HepG2 (cell line): ENCODE results near the gene CDH22. TPM values are rescaled to one million over a fixed set of nuclear protein-coding genes. Genes with fewer than 3 reads are reported as not detected.

Experiments used
- ATAC-seq: fragments of 200-7000 bp; cut with Tn5 transposase; 3 replicates; pipeline ENCODE4 v1.9.1; 2020; ENCODE audit warnings: mild to moderate bottlenecking, moderate library complexity
- BruUV-seq: library from RNA; stranded (reverse); fragments of 400-500 nt; replicated peaks from 2 replicates; lab custom pipeline; 2021; lab: Mats Ljungman, UMichigan
- CTCF ChIA-PET: fragments of 300-600 bp; formaldehyde crosslinking; extraction: SDS; loops from one replicate; lab custom pipeline; 2021; ENCODE audit warnings: low total read pairs, inconsistent platforms, low intra/inter-chr PET ratio; lab: Yijun Ruan, JAX
- POLR2A ChIA-PET: fragments of 350-600 bp; sonication (Branson Sonifier 250); formaldehyde crosslinking; loops from one replicate; lab custom pipeline; 2020; ENCODE audit warnings: antibody characterized with exemption, inconsistent platforms; lab: Yijun Ruan, JAX
- DNase-seq: peaks from one replicate; pipeline ENCODE4 v3.0.0-alpha.2; 2015; ENCODE audit warnings: low spot score
- FAIRE-seq: peaks from 3 replicates; lab custom pipeline; 2011; peaks lifted over from hg19 to GRCh38; lab: Jason Lieb, UNC
- H2AFZ ChIP-seq: one replicate; pipeline ENCODE4 v1.6.1; 2011; ENCODE audit warnings: low read length, inconsistent platforms
- H3K27ac ChIP-seq: fragments of 300-600 bp; 3 replicates; pipeline ENCODE4 v1.8.0; 2011; ENCODE audit warnings: mixed run types, mild to moderate bottlenecking, mixed read lengths, low read length, inconsistent platforms; ENCODE audit not compliant: insufficient read depth; ENCODE audit errors: extremely low read length
- H3K27me3 ChIP-seq, 2 experiments: fragments of 200-600 bp in 1 of 2; 2 replicates in 1 of 2; 3 replicates in 1 of 2; pipeline versions ENCODE4 v1.6.0 to v1.8.0; 2011; ENCODE audit warnings: low read length in 2 of 2, mild to moderate bottlenecking in 2 of 2, moderate library complexity in 2 of 2, inconsistent platforms in 1 of 2; ENCODE audit not compliant: insufficient read depth in 2 of 2, control insufficient read depth in 1 of 2
- H3K36me3 ChIP-seq, 2 experiments: fragments of 200-600 bp in 1 of 2; replicated peaks in 1 of 2; 2 replicates in 1 of 2; 3 replicates in 1 of 2; pipeline versions ENCODE4 v1.5.1 to v1.8.0; 2011; ENCODE audit warnings: low read length in 2 of 2, inconsistent platforms in 1 of 2; ENCODE audit not compliant: insufficient read depth in 2 of 2, control insufficient read depth in 1 of 2
- H3K4me1 ChIP-seq: 2 replicates; pipeline ENCODE4 v1.5.1; 2012; ENCODE audit warnings: low read length, inconsistent platforms; ENCODE audit not compliant: insufficient read depth
- H3K4me2 ChIP-seq: 2 replicates; pipeline ENCODE4 v1.6.0; 2011; ENCODE audit warnings: low read depth, low read length, inconsistent platforms
- H3K4me3 ChIP-seq, 3 experiments: fragments of 200-600 bp in 1 of 3; sonication (generic), shearing (Covaris generic) in 1 of 3; replicated peaks in 1 of 3; 2 replicates each; pipeline ENCODE4 v1.5.1; 2011 to 2016; ENCODE audit warnings: low read length in 3 of 3, inconsistent platforms in 2 of 3, low read depth in 2 of 3, mild to moderate bottlenecking in 2 of 3, control low read depth in 1 of 3, mixed read lengths in 1 of 3; ENCODE audit not compliant: insufficient read depth in 1 of 3
- H3K79me2 ChIP-seq: one replicate; pipeline ENCODE4 v1.6.1; 2011; ENCODE audit warnings: low read length, inconsistent platforms; ENCODE audit not compliant: insufficient read depth
- H3K9ac ChIP-seq: 2 replicates; pipeline ENCODE4 v1.6.0; 2011; ENCODE audit warnings: mild to moderate bottlenecking, low read depth, low read length, inconsistent platforms; ENCODE audit not compliant: insufficient read depth
- H3K9me3 ChIP-seq: 2 replicates; pipeline ENCODE4 v1.5.1; 2012; ENCODE audit warnings: mild to moderate bottlenecking, low read length
- H4K20me1 ChIP-seq: 2 replicates; pipeline ENCODE4 v1.6.0; 2011; ENCODE audit warnings: inconsistent platforms, mild to moderate bottlenecking, low read length, moderate library complexity; ENCODE audit not compliant: insufficient read depth
- ATF5 ChIP-seq: sonication (generic); formaldehyde crosslinking; IDR thresholded peaks from 2 replicates; pipeline ENCODE4 v1.4.0; 2020; ENCODE audit warnings: mild to moderate bottlenecking, low read depth, missing genetic modification reagents
- CREB1 ChIP-seq, 2 experiments: fragments of 450-650 bp in 1 of 2; IDR thresholded peaks; 2 replicates each; pipeline ENCODE4 v1.6.1; 2016 to 2017; ENCODE audit warnings: control low read depth in 1 of 2, mild to moderate bottlenecking in 1 of 2, missing compliant biosample characterization in 1 of 2, missing genetic modification characterization in 1 of 2
- MNT ChIP-seq: fragments of 450-650 bp; IDR thresholded peaks from 2 replicates; pipeline ENCODE4 v1.6.1; 2016
- POGK ChIP-seq: sonication (generic); formaldehyde crosslinking; conservative IDR thresholded peaks from 2 replicates; pipeline ENCODE4 v1.8.0; 2022; ENCODE audit warnings: mild to moderate bottlenecking, moderate library complexity, missing genetic modification reagents
- RBM39 ChIP-seq: fragments of 200-400 bp; formaldehyde crosslinking; IDR thresholded peaks from one replicate; pipeline ENCODE4 v1.6.1; 2018; ENCODE audit warnings: antibody characterized with exemption, mild to moderate bottlenecking, low read depth, low read length; ENCODE audit not compliant: poor library complexity, severe bottlenecking
- RORA ChIP-seq: sonication (generic); formaldehyde crosslinking; IDR thresholded peaks from 2 replicates; pipeline ENCODE4 v1.5.0; 2020; ENCODE audit warnings: mild to moderate bottlenecking, missing genetic modification reagents, moderate library complexity
- TERF1 ChIP-seq: sonication (generic); formaldehyde crosslinking; IDR thresholded peaks from 2 replicates; pipeline ENCODE4 v1.8.0; 2022; ENCODE audit warnings: mild to moderate bottlenecking, missing genetic modification reagents, moderate library complexity
- ZNF570 ChIP-seq: sonication (generic); formaldehyde crosslinking; IDR thresholded peaks from 2 replicates; pipeline ENCODE4 v1.4.0; 2020; ENCODE audit warnings: mild to moderate bottlenecking, missing genetic modification reagents, borderline replicate concordance
- ZNF619 ChIP-seq: sonication (generic); formaldehyde crosslinking; IDR thresholded peaks from 2 replicates; pipeline ENCODE4 v1.4.0; 2020; ENCODE audit warnings: mild to moderate bottlenecking, missing genetic modification reagents
- ZNF629 ChIP-seq: sonication (generic); formaldehyde crosslinking; conservative IDR thresholded peaks from 2 replicates; pipeline ENCODE4 v1.5.0; 2020; ENCODE audit warnings: missing genetic modification reagents
- ZNF784 ChIP-seq: sonication (generic); formaldehyde crosslinking; IDR thresholded peaks from 2 replicates; pipeline ENCODE4 v1.5.1; 2020; ENCODE audit warnings: missing genetic modification reagents, mild to moderate bottlenecking, borderline replicate concordance
- WGBS: methylation state at CpG from one replicate; pipeline ENCODE4 v1.1.6; 2017; ENCODE audit warnings: low lambda C conversion rate; 5-methylcytosine and 5-hydroxymethylcytosine counted together
- in situ Hi-C: cut with HindIII; loops from 2 replicates; pipeline ENCODE4 v1.10.0; 2017; ENCODE audit warnings: low pct_unique_long_range_greater_than_20kb; ENCODE audit not compliant: extremely low pct_ligation_motif_present
- intact Hi-C: fragments of 100-400 bp; cut with micrococcal nuclease; formaldehyde crosslinking; loops from one replicate; pipeline ENCODE4 v1.10.0; 2022; ENCODE audit not compliant: unreplicated experiment
- polyA plus RNA-seq, 8 experiments: library from polyadenylated mRNA; depleted of rRNA in 3 of 8; stranded (reverse) in 7 of 8; unstranded in 1 of 8; fragments of >200 nt; fragmentation: Illumina TruSeq in 4 of 8; extraction: Trizol in 4 of 8; gene quantifications; 2 replicates each; pipeline versions ENCODE4 v1.2.1 to v1.2.3, GENCODE V29; 2011 to 2016; ENCODE audit warnings: low read depth in 4 of 8, missing spikeins in 1 of 8, mixed read lengths in 1 of 8; ENCODE audit not compliant: insufficient read depth in 1 of 8
- total RNA-seq, 5 experiments: library from RNA; depleted of rRNA; stranded (reverse); fragments of >200 nt; fragmentation: Illumina TruSeq; extraction: Trizol; gene quantifications; 2 replicates each; pipeline ENCODE4 v1.2.3, GENCODE V29; 2016; ENCODE audit warnings: low read depth in 1 of 5

CDH22 gene
- total and polyA plus RNA-seq, 2 of the 13 experiments (the other 11 are each of a cell fraction or from before 2014, with no cell fraction given), result not detected

GRCh38 chr20:46243707-46244628 is 64.3 kb downstream of the CDH22 start:
- no peaks in the 10 kb centered on the region for H3K4me1 ChIP-seq
- CTCF ChIA-PET, result no interaction called here
- WGBS, result 10% methylated on average over 9 of the region's 9 CpGs
- no peak for TF ChIP-seq ATF5
- TF ChIP-seq POGK (CRISPR knock-in tag), result no peak
- TF ChIP-seq CREB1 (IDR thresholded peaks at IDR 0.05), result peak; percentile 59; the same call in 1 of the 2 replicates
- no peak for TF ChIP-seq CREB1 (CRISPR knock-in tag; IDR thresholded peaks at IDR 0.05)
- TF ChIP-seq ZNF784 (CRISPR knock-in tag), result no peak
- no peak for TF ChIP-seq ZNF570 (CRISPR knock-in tag)
- TF ChIP-seq MNT, result peak; percentile 86
- TF ChIP-seq RBM39, result no peak
- TF ChIP-seq RORA, result no peak
- TF ChIP-seq ZNF619 (CRISPR knock-in tag), result no peak
- TF ChIP-seq ZNF629, result peak; percentile 82
- TF ChIP-seq TERF1 (CRISPR knock-in tag), result no peak

More at GRCh38 chr20:46243707-46244628, 64.3 kb downstream of the CDH22 start:
- no peaks in the 10 kb centered on the region for H3K36me3 ChIP-seq
- H3K9ac ChIP-seq, result no peak overlapping the region
- no peaks in the 10 kb centered on the region for H3K9me3 ChIP-seq
- H3K4me2 ChIP-seq, result no peak overlapping the region
- intact Hi-C loops, result no loop called here
- in situ Hi-C loops, result no loop called here
- no TSS peak for BruUV-seq
- DNase-seq (no peak), ATAC-seq (no peak), FAIRE-seq (no peak)
- peaks cover 5 to 58% of the 10 kb centered on the region in 2 experiments; a peak in 4 of 5 replicates for H3K27me3 ChIP-seq
- H3K27ac ChIP-seq, result no peak overlapping the region
- no peak overlapping the region for H2AFZ ChIP-seq
- H3K79me2 ChIP-seq, result no peaks in the 10 kb centered on the region
- H4K20me1 ChIP-seq, result no peaks in the 10 kb centered on the region
- POLR2A ChIA-PET, result no interaction called here
- no peak overlapping the region for H3K4me3 ChIP-seq
